Fibroblast of mammary gland (primary cell): ENCODE measurements around the gene GOLGA3.

Experiments used
- DNase-seq: peaks from one replicate; pipeline ENCODE4 v3.0.0-alpha.2; 2010; ENCODE audit warnings: low read depth
- H3K4me3 ChIP-seq: 2 replicates; pipeline ENCODE4 v1.5.1; 2011; ENCODE audit warnings: low read depth, mild to moderate bottlenecking, low read length, moderate library complexity; ENCODE audit not compliant: control insufficient read depth
- TF ChIP-seq, protein P1 (sequence below): conservative IDR thresholded peaks from 2 replicates; pipeline ENCODE4 v1.5.1; 2011; ENCODE audit warnings: low read depth, low read length, inconsistent platforms; ENCODE audit not compliant: control insufficient read depth, insufficient read depth

The GOLGA3 gene

GRCh38 chr12:132729541-132730320 lies 98.9 kb downstream of the GOLGA3 start:
- TF ChIP-seq, protein P1, sequence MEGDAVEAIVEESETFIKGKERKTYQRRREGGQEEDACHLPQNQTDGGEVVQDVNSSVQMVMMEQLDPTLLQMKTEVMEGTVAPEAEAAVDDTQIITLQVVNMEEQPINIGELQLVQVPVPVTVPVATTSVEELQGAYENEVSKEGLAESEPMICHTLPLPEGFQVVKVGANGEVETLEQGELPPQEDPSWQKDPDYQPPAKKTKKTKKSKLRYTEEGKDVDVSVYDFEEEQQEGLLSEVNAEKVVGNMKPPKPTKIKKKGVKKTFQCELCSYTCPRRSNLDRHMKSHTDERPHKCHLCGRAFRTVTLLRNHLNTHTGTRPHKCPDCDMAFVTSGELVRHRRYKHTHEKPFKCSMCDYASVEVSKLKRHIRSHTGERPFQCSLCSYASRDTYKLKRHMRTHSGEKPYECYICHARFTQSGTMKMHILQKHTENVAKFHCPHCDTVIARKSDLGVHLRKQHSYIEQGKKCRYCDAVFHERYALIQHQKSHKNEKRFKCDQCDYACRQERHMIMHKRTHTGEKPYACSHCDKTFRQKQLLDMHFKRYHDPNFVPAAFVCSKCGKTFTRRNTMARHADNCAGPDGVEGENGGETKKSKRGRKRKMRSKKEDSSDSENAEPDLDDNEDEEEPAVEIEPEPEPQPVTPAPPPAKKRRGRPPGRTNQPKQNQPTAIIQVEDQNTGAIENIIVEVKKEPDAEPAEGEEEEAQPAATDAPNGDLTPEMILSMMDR: no peak
- DNase-seq: peak; percentile 24
- no peak overlapping the region for H3K4me3 ChIP-seq

DNA sequence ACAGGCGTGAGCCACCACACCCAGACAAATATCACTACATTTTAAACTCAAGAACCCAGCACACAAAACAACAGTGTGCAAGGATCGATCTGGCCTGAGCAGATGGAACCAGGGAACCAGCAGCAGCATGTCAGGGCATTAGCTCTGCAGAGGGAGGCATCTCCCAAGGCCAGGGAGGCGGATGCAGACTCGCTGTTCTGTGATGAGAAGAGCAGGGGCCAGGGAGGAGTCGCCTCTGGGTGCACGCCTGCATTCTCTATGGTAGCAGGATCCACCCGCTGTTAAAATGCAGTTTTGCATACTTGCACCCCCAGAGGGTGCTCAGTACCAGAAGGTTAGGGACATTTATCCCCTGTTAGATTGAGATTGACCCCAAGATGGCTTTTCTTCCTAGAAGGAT lies 100.2 kb downstream of the GOLGA3 start:
- TF ChIP-seq, protein P1: no peak
- no peak overlapping the region for H3K4me3 ChIP-seq
- DNase-seq: no peak

GRCh38 chr12:132727091-132727794 lies 101.4 kb downstream of the GOLGA3 start:
- no peak overlapping the region for H3K4me3 ChIP-seq
- no peak for DNase-seq
- TF ChIP-seq, protein P1: no peak

DNA sequence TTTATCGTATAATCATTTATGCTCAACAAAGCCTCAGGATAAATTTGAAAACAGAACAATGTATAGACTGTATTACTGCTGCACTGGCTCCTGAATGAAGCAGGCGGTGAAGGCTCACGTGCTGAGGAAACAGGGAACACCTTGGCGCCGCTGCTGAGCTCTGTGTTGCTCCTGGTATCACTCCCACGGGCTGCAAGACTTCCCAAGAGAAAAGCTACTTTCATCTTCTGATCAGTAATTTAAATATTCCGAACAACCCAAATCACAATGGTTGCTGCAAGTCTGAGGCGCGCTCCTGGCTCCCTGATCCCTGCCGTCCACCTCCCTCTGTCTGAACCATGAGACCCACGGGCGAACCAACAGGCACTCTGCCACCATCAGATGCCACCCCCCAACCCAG lies 102.3 kb downstream of the GOLGA3 start:
- no peak for DNase-seq
- TF ChIP-seq, protein P1: no peak
- H3K4me3 ChIP-seq: no peak overlapping the region

DNA sequence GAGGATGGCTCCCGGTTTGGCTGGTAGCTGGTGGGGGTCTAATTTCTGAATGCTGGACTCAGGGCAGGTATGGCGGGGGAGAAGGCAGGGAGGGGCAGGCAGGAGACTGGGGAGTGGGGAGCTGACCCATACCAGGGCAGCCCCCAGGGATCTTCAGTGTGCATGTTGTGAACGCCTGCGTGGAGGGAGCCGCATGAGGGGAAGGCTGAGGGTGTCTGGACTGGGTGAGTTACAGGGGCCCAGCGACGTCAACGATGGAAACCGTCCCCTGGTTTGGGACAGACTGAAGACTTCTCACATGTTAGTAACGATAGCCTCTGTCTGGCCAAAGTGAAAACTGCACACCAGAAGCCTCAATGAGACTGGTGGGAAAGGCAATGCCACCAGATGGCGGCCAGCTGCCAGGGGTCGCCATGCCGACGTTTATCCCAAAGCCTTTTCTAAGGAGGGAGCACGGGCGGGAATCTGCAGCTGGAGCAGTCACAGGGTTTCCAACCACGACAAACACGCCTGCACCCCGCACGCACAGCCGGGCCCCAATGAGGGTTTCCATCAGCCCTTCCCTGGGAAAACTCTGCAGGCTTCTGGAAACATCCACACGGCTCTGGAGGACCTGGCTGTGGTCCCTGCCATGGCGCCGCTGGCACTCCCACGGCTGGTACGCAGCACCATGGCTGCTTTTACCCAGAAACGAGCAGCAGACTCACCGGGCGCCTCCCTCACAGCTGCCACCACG lies 104.0 kb downstream of the GOLGA3 start:
- H3K4me3 ChIP-seq: no peak overlapping the region
- TF ChIP-seq, protein P1: no peak
- no peak for DNase-seq

GRCh38 chr12:132723764-132724140 lies 104.9 kb downstream of the GOLGA3 start:
- DNase-seq: peak; percentile 57
- TF ChIP-seq, protein P1: no peak
- H3K4me3 ChIP-seq: no peak overlapping the region
